ENCODE measurements around the gene ADAMTSL1. TPM values are rescaled to one million over a fixed set of nuclear protein-coding genes. Genes with fewer than 3 reads are reported as not detected.

Gene ADAMTSL1
- polyA plus RNA-seq, 1 donor = 16.3 TPM

DNA sequence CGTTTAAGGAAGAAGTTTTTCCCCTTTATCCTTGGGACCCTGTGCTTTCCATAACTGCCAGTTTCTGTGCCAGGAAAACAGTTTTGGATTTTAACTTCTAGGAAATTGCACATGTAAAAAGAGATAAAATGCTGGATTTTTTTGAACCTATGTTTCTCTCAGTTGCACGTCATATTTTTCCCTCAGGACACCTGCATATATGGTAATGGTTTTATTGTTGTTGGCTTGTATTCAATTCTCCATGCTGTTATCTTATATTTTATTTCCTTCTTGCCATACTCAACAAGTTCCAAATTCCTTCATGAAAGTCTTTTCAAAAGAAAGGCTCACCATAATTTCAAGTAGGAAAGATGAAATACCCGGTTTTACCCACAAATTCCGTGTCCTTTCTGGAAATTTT is 7.9 kb upstream of the ADAMTSL1 start:
- no peak for DNase-seq

DNA sequence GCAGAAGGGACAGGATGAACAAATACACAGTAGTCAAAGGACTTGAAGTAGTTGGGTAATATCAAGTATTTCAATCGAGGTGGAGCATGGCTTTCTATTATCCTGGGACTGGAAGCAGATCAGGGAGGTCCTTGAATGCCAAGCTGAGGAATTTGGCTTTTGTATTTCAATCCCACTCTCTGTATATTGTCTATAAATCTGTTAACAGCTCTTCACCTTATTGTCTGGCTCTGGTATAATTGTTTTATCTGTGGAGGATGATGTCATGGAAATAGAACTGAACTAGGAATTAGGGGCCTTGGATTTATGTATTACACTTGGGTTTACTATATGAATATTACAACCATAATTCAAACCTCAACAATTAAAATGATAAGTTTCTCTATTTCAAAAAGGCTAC is 6.3 kb upstream of the ADAMTSL1 start:
- no peak for DNase-seq

DNA sequence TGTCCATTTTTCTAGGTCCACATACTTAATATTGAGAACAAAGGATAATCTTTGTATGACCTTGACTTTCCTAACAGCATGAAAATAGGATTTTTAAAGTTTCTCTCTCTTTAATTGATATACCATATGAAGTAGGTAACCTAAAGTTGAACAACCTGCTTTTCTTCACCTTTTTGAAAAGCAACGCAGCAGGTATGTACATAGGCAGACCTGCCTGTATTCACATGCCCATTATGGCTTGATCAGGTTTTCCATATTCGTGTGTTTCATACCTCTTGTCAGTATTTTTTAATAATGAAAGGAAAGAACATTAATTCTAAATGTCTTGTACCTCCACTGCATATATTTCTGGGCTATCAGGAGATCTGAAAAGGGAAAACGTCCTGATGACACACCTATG is 1.5 kb upstream of the ADAMTSL1 start:
- DNase-seq = no peak

DNA sequence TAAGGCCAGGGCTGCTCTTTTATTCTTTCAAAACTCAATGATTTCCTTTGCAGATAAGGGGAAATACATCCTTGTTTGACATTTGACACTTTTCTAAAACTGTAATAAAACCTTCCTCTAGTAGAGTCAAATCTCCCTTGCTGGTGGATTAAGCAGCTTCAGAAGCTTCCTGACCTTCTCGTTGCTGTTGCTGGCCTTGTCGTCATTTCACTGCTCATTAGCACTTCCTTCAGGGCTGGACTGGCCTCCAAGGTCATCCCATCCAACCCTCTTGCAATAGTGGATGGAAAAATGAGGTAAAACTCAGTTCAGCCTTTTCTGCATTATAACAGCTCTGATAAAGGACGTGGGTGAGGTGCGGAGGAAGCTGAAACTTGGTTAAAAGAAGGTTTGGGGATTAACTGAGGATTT is 1.1 kb upstream of the ADAMTSL1 start:
- DNase-seq = no peak

DNA sequence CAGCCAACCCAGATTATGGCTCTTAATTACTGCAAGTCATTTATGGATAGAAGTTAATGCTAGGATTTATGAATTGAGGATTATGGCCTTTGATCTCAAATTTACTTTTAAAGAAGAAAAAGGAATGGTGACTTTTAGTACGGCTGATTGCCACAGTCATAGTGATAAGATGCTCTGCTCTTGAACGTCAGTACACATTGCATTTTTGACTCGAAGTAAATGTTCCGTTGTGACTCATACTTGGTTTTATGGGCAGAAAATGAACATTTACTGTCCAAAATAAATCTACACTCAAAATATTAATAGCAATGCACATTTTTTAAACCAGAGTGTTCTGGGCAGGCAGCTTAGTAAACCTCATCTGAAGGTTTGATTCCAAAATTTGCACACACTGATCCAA is 830 bp downstream of the ADAMTSL1 start:
- DNase-seq = no peak

DNA sequence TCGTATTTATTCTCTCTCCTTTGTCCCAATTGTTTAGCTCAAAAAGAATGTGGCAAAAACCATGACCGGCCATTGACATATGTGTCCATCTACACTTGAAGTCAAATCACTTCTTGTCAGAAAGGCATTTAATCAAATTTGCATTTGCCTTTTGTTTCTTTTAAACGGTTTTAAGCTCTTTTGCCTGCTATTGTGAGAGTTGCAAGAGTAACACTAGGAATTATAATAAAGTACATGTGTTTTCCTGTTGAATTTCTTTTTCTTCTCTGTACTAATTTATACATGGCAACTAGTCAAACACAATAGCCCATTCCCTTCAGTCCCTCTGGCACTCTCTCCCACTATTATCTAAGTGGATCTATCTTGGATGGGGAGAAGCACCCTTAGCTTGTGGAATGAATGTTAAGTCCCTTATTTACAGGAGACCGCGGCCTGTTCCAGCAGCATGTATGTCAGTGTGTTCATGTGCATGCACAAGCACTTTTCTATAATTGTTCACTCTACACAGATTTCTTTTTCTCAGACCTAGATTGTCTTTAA is 3.2 kb downstream of the ADAMTSL1 start:
- no peak for DNase-seq

DNA sequence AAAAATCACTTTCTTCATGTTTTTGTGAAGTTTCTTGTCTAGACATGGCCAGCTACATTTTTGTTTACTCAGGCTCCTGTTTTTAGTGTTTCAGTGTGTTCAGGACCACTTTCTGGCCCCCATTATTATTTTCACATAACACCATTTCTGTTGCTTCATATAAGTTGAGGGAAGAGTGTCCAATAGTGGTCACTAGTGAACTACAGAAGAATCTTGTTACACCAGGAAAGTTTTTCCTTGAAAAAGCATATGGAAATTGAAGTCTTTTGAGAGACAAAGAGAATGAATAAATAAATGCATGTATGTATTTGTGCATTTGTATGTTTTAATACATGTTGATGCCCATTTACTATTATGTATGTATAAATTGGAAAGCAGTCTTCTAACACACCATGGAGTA is 3.8 kb downstream of the ADAMTSL1 start:
- DNase-seq = no peak

DNA sequence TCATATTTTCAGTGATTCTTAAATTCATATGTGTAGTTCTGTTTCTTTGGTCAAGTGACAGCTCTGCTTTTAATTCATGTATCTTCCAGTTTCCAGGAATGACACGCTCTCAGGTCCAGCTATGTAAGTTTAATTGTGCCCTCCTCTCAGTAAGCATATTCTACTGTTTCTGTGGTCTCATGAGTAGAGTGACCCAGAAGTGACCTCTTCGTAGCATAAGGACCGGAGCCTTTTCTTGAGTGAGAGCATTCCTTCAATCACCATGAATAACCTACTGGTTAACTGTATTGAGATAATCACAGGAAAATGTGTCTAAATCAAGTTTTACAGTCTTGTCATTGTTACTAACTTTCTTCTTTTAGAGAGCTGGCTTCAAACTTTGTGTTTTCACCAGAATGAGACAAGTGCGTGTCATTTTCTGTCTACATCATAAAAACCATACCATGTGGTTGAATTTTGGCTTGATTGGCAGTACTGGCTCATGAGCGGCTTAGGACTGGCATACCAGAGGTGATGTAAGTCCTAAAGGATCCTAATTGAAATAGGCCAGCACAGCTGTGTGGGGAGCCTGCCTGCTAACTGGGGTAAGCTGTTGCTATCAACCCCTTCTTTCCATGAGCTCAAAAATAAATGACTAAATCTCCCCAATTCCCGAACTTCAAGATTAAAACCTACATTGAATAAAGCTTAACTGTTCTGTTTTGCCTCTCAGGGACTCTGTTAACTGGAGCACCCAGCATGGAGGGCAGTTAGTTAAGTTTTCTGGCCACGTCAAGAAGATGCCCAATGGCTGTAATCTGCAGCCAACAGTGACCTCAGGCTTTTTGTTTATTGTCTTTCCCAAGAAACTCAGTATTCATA is 4.8 kb downstream of the ADAMTSL1 start:
- no peak for DNase-seq

DNA sequence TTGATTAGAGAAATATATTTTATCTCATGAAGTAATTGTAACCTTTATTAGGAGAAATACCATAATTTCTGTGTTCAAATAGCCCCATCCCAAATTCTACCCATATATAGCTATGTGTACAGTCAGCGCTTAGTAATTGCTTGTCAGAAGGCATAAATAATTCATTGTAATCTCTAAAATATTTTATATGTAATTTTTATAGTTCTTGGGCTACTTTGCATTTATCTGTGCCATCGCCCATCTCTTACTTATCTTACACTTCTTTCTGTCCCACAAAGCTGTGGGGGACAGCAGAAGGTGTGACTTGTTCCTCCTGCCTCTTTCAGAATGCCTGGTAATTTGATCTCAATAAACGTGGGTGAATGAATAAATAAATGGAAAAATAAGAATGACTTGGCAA is 5.5 kb downstream of the ADAMTSL1 start:
- DNase-seq = no peak

DNA sequence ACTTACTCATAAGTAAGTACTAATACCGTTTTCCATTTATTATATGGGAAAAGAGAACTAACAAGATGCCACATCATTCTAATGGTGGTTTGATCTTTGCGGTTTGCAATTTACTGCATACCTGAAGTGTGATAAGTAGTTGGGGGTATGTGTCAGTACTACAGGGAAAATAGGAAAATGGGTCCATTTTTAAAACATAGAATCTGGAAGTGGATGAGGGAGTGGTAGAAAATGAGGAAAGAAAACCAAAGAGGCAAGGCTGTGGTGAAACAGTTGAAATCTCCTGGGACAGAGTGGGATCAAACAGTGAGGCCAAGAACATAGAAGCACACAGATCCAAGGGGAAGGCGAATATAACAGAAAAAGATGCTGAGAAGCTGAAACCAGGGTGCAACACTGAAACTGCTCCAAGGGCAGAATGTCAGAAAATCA is 6.7 kb downstream of the ADAMTSL1 start:
- no peak for DNase-seq

DNA sequence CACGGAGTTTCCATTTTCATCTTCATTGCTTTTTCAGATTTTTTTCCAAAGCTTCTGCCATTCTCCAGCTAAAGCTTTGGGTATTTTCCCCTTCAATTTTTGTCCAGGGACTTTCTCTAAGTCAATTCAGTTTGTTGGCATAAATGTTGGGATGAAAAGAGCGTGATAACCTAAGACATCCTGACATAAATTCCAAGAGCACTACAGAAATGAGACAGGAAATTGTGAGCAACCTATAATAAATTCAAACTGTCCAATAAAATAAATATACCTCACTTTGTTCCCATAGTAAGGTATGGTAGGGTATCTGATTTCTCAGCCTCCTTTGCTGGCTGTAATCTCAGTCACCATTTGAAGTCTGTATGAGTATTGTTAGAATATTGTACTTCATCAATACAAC is 8.4 kb downstream of the ADAMTSL1 start:
- DNase-seq = no peak

DNA sequence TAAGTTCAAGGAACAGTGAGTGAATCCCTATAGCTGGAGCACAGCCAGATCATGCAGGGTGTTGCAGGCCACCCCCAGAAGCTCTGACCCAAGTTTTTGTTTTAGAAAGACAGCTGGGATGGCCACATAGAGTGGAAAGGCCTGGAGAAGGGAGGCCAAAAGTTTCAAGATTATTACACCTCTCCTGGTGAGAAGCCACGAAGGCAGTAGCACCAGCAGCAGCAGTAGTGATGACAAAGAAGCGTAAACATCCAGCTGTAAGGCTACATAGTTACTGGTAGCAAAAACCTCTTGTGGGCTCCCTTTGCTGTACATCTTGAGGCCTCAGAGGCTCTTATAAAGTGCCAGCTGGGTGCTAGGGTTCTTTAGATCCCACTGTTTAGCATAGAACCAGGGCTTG is 11.8 kb downstream of the ADAMTSL1 start:
- DNase-seq = no peak

DNA sequence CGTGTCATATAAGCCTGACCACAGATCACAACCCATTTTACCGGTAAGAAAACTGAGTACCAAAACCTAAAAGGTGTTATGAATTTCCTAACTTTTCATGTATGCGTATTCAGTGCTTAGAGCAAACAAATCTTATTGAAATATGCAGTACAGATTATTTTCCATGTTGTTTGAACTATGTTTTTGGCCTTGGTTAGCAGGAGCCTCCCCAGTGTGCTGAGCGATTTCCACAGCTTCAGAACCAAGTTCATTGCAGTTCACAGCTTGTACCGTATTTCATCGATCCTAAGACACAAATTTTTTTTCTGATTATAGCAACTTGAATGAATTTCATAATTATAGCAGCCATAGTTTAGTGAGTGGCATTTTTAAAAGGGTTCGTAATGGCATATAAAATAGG is 13.7 kb downstream of the ADAMTSL1 start:
- DNase-seq = no peak

DNA sequence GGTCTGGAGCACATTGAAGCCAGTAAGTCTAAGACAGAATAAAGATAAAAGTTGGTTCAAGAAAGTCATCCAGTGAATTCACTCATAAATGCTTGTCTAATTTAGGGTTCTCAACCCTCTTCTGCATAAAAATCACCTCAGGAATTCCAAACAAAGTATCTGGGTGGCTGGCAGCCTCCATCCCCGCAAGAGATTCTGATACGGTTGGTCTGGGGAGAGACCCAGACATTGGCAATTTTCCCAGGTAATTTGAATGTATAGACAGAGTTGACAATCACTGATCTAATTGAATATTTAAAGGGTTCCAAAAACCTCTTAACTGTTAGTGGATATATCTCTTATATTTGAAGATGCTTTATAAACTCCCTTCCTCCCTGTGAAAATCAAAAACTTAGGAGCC is 14.9 kb downstream of the ADAMTSL1 start:
- DNase-seq = no peak

DNA sequence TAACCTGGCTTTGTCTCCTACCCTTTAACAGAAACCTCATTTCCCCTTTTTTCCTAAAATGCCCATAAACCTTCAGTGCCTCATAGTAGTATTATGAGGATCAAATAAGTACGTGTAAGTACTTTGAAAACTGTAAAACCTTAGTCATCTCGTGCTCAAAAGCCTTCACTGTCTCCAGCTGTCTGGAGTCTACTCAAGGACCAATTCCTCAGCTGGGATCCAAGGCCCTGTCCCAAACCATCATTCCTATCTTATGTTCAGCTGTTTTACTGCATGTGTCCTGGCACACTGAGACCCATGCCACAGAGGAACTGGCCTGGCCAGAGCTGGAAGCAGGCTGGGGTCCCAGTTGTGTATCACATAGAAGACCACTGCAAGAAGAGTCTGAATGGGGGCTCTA is 15.9 kb downstream of the ADAMTSL1 start:
- no peak for DNase-seq

DNA sequence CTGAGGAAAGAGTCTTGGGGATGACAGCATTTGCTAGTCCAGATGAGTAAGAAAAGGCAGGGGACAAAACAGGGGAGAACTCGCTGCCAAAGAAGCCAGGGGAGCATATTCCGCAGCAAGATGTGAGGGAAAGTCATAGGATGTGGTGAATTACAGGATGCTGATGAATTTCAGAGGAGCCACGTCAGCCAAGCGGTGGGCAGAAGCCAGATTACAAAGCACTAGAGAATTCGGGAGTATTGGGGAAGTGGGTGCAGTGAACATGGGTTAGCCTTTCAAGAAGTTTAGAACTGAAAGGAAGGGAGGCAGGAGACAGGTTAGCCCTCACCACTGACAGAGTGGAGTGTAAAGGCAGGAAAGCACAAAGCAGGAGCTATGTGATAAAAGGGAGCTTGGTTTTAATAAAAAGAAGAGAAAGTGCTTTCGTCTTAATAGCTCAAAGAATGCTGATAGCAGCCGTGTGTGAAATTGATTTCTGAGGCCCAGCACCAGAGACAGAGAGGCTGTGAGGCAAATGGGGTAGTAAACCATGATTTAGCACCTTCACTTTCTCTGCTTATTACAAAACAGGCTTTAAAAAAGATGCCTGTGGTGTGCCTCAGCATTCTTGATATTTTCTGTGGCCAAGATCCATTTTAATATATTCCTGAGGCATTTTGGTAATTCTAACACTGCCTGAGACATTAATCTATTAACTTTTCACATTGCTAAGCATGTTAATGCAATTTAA is 16.9 kb downstream of the ADAMTSL1 start:
- DNase-seq = no peak

DNA sequence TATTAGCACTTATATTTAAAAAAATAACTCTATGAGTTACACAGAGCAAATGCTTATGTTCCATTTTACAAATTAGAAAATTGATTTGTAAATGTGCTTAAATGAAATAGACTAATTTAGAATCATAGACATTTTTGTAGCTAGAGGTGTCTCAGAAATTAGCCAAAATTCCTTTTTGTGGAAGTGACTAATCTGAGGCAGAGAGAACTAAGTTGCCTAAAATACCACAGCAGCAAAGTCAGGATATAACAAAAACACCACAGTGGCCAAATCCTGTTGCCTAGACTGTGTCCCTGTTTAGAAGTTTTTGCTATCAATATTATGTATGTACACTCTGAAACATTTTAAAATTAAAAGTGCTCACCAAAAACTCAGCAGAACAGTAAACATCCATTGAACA is 18.7 kb downstream of the ADAMTSL1 start:
- DNase-seq = no peak

DNA sequence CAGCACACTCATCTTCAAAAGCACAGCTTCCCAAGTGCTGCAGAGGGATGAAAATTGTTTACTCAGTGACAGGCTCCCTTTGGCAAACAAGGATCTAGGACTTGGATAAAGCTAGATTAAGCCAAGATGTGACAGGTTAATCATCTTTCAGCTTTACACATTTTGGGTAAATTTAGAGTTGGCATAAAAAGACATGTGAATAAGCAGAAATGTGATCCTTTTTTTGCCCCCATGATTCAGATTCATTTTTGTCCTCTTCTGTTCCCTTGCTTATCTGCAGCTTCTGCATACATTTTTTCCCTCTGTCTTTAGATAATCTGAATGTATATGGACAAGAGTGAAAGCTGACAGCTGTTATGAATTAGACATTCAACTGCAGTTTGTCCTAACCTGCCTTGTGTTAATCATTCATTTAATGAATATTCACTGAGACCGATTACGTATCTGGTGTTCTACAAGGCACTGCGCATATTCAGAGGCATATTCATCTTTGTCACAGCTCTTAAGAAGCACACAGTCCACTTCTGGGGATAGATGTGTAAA is 19.6 kb downstream of the ADAMTSL1 start:
- no peak for DNase-seq

DNA sequence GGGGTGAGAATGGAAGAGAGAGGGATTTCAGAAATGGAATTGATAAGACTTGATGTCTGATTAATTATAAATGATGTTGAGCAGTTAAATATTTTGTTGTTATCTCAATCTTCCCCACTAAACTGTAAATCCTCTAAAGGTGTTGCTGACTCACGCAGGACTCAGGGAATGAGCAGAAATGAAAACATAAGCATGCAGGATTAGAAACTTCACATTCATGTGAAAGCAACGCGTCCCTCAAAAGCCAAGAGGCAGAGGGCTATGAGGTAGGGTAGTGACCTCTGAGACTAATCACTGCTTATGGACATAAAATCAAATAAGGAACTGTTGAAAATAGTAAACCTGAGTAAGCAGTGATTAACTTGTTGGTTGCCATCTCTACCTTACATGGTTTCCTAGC is 21.1 kb downstream of the ADAMTSL1 start:
- no peak for DNase-seq

DNA sequence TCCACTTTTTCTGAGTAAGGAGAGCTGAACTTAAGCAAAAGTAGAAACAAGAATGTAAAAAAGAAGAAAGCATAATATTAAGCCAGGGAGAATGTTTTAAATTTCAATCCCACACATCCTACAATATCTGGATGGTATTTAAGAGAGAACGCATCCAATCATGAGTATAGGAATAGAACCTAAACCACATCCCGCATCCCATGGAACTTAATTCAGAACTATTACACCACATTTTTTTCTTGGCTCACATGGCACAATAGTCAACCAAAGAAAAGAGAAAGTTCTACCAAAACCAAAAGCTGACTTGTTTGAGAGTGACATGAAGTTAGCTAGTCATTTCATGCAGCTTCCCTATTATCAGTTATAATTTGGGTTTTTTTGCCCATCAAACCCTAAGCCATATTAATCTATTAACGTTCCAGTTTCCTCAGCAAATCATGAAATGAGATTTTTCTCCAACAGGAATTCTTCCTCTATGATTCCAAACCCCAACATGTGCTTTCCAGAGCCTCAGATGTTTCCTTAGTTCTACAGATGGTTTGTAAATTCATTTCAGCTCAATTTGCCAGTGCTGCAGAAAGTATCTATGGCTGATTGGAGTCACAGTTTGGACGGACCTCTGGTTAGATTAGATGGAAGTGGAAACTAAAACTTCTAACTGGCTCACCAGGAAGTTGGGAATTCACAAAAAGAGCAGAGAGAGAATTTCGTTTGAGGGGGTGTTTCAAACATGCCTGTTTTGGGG is 22.5 kb downstream of the ADAMTSL1 start:
- no peak for DNase-seq

DNA sequence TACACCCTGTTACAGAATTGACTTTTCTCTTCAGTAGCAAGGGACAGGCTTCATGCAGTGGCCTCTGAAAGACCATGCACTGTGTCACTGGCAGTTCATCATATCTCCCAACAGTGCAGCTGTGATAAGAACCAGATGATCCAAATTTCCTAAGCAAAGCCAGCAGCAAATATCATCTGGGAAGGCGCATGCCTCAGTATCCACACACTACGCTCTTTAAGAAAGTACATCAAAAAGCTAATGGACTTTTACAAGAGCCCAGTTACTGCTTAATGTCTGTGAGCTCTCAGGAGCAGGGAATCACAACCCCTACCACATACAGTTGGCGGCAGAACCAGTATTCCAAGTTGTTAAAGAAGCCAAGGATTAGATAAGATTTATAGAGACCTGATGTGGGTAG is 25.1 kb downstream of the ADAMTSL1 start:
- no peak for DNase-seq

DNA sequence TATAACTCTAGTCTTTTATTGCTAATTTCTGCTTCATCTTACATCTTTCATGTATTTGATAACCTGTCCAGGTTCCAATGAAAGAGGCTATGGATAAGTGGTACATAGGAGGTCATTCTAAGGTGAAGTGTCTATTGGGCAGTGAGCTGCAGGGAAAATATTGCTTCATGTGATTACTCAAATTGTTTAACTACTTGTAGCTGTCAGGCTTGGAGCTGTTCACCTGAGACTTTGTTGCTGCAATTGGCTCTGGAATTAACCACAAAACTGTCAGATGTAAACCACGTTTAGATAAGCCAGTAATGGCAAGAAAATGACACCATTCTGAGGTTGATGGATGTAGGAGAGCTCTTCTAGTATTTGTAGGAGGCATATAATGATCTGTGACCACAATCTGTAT is 26.0 kb downstream of the ADAMTSL1 start:
- no peak for DNase-seq

Measured in left kidney (tissue), 2 donors.